Stimulated activated effector memory CD8-positive, alpha-beta T cell treated with anti-CD3 and anti-CD28 coated beads, Interleukin-12 subunit alpha, Interleukin-12 subunit beta, amount 100 ng/mL, for 72 hours (primary cell): ENCODE results near the gene APOL6.

Source experiments
- ATAC-seq: fragments of 150-1000 bp; cut with Tn5 transposase; 2 replicates; pipeline ENCODE4 v1.10.0; 2021
- DNase-seq, 2 donors: peaks; one replicate each; pipeline ENCODE4 v3.0.0; 2021 to 2022; ENCODE audit warnings: low spot score in 2 of 2
- H3K27ac Mint-ChIP-seq: one replicate; pipeline ENCODE4 v1.8.0; 2022; ENCODE audit warnings: mild to moderate bottlenecking, mixed read lengths
- H3K36me3 Mint-ChIP-seq: one replicate; pipeline ENCODE4 v1.8.0; 2022; ENCODE audit warnings: mild to moderate bottlenecking, mixed read lengths
- H3K4me1 Mint-ChIP-seq: one replicate; pipeline ENCODE4 v1.8.0; 2022; ENCODE audit warnings: mixed read lengths
- H3K4me3 Mint-ChIP-seq: one replicate; pipeline ENCODE4 v1.8.0; 2022; ENCODE audit warnings: mild to moderate bottlenecking, mixed read lengths
- H3K9me3 Mint-ChIP-seq: one replicate; pipeline ENCODE4 v1.8.0; 2022; ENCODE audit warnings: mixed read lengths

APOL6 gene

DNA sequence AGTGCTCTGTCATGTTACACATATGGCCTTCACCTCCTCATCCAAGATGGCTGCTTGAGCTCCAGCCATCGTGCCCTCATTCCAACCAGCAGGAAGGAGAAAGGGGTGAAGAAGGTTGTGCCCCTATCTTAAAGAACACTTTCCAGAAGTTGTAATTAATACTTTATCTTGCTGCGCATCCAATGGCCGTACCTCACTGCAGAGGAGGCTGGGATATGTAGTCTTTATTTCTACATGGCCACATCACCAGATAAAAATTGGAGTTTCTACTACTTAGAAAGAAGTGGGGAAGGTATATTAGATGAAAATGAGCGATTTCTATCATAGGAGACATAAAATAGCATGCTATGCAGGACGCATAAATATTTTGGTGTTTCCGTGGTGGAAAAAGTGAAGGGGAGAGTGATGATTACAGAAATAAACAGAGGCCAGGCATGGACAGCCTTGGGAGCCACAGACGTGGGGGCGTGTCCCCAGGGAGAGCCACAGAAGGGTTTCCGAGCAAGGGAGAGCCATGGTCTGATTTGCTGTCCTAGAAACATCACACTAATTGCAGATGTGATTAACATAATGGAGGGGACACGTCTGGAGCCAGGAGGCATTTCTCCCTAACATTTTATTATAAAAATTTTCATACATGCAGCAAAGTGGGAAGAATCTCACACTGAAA lies 22.3 kb upstream of the APOL6 start:
- H3K9me3 Mint-ChIP-seq: no peaks in the 10 kb centered on the region
- no peak for ATAC-seq
- H3K36me3 Mint-ChIP-seq: peaks cover 15% of the 10 kb centered on the region
- H3K27ac Mint-ChIP-seq: no peak overlapping the region
- DNase-seq: no peak
- peaks cover 36% of the 10 kb centered on the region for H3K4me1 Mint-ChIP-seq
- H3K4me3 Mint-ChIP-seq: no peak overlapping the region

DNA sequence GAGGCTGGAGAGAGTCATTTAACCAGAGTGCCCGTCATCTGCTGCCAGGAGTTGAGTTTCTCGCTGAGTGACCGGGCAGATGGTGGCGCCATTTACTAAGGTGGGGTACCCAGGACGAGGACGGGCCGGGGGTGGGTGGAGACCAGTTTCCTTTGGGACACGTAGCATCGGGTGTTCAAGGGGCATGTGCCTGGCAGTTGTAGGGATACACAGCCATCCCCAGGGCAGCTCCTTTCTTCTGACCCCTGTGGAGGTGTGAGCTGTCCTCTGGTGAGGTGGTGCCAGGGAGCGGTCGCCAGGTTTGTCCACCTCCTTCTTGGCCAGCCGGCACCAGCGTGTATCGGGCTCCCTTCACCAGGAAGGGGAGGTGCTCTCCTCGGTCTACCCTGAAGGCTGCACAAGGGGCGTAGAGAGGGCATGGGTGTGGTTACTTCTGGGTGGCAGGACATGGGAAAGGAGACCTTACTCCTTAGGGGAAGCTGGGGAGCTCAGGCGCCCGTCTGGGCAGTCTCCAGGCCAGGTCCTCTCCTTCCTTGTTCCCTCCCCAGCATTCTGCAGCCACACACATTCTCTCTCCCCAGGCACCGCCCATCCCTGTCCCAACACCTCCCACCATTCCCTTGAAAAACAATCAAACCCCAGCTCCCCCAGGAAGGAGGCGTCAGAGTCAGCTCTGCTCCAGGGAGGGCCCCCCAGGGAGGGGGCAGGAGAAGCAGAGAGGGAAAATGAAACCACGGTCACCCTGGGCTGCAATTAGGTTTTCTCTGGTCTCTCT lies 20.8 kb upstream of the APOL6 start:
- Mint-ChIP-seq H3K36me3 (peaks cover 15% of the 10 kb centered on the region), H3K4me1 (peaks cover 37% of the 10 kb centered on the region), H3K4me3 (peak overlapping the region; percentile 85), H3K9me3 (no peaks in the 10 kb centered on the region), H3K27ac (peak overlapping the region; percentile 66)
- ATAC-seq: peak; percentile 70
- DNase-seq: peak; percentile 46 to 74

DNA sequence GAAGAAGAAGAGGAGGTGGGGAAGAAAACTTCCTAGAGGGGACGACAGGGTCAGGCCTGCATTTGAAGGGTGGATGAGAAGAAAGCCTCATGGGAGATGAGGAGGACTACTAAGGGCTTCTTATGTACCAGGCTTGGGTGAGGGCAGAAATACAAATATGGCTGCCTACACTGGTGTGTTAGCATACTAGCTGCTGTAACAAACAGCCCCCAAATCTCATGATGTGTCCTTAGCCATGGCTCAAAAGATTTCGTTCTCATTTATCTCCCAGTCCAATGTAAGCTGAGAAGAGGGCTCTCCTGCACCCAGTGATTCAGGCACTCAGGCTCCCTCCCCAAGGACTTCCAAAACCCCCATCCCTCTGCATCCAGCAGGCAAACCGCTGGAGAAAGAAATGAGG lies 19.5 kb upstream of the APOL6 start:
- peaks cover 15% of the 10 kb centered on the region for H3K36me3 Mint-ChIP-seq
- no peak for ATAC-seq
- H3K4me1 Mint-ChIP-seq: peaks cover 38% of the 10 kb centered on the region
- H3K4me3 Mint-ChIP-seq: peak overlapping the region; percentile 85
- DNase-seq: no peak
- no peak overlapping the region for H3K27ac Mint-ChIP-seq
- H3K9me3 Mint-ChIP-seq: no peaks in the 10 kb centered on the region

DNA sequence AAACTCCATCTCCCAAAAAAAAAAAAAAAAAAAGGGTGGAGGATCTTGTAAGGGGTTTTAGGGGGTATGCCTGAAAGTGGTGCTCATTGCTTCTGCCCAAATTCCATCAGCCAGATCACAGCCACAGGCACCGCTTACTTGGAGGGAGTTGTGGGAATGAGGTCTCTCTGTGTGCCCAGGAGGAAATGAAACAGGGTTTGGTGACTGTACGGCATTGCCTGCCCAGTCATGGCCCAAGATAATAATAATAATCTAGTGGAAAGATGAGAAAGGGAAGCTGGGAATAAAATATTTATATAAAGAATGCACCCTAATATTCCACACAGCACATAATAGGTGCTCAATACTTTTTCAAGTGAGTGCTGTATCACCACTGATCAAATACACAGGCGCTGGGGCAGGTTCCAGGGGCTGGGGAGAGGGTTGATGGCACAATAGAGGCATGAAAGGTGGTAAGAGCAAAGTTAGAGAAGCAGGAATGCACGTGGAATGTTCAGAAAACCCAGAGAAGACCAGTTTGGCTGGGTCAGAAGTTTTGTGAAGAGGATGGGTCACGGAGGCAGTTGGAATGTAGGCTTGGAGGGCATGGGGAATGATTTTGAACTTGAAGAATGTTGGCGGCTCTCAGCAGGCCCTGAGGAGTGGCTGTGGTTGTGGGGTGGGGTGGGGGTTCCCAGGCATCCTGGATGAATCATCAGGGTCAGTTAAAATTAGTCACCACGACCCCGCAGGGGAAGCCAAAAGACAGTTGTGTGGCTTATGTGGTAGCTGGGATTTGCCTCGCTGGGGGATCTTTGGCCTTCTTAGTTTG lies 18.6 kb upstream of the APOL6 start:
- Mint-ChIP-seq H3K4me3 (peak overlapping the region; percentile 44), H3K4me1 (peaks cover 44% of the 10 kb centered on the region), H3K27ac (peak overlapping the region; percentile 87), H3K9me3 (no peaks in the 10 kb centered on the region), H3K36me3 (peaks cover 15% of the 10 kb centered on the region)
- peak; percentile 56 to 91 for DNase-seq
- ATAC-seq: peak; percentile 79

DNA sequence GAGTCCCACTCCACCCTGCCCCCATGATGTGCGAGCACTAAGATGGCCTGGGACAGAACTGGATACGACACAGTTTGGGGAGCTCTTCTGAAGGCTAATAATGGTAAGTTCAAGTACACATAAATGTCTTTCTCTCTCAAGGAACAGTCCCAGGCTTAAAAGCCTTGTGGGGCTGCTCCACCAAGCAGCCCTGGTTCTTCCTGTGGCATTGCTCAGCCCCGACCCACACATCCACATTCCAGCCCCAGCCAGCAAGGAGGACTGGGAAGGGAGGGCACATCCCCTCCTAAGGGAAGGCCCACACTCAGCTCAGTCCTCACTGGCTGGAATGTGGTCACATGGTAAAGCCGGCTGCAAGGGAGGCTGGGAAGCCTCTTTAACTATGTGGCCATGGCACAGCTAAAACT lies 17.9 kb upstream of the APOL6 start:
- Mint-ChIP-seq H3K4me1 (peaks cover 50% of the 10 kb centered on the region), H3K27ac (peak overlapping the region; percentile 87), H3K36me3 (peaks cover 15% of the 10 kb centered on the region), H3K4me3 (peak overlapping the region; percentile 44), H3K9me3 (no peaks in the 10 kb centered on the region)
- no peak for DNase-seq
- no peak for ATAC-seq

DNA sequence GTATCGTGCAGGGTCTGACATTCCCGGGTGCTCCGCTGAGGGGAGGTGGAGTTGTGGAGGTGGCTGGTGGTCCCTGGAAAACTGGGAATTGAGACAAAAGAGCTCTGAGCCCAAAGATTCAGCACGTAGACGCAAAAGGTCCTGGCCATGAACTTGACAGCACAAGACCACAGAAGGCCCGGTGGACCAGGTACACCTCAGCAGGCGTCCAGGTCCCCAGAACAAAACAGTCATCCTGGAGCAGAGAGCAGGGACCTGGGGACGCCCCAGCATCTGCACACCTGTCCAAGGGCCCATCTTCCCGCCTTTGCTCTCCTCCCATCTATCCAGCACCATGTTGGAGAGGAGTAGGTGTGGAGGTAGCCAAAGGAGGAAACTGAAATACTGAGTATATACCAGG lies 17.4 kb upstream of the APOL6 start:
- Mint-ChIP-seq H3K36me3 (peaks cover 15% of the 10 kb centered on the region), H3K4me3 (no peak overlapping the region), H3K9me3 (no peaks in the 10 kb centered on the region), H3K4me1 (peaks cover 53% of the 10 kb centered on the region), H3K27ac (peak overlapping the region; percentile 87)
- DNase-seq: no peak
- no peak for ATAC-seq

DNA sequence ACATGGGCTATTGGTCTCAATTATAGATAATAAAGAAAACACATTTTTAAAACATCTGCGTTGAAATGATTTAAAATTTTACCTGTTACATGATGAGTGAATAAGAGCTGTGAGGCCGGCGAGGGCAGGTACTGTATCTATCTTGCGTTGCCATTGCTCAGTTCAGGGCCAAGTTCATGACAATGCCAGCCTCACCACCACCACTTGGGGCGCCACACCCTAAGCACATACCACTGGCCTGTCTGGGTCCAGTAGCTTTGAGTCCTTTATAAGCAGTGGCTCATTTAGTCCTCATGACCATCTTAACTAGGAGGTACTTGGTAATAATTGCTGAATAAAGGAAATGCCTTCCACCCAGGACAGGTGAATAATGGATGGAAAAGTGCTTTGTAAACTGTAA lies 16.6 kb upstream of the APOL6 start:
- peak; percentile 40 for ATAC-seq
- no peak for DNase-seq
- Mint-ChIP-seq H3K9me3 (no peaks in the 10 kb centered on the region), H3K4me3 (no peak overlapping the region), H3K4me1 (peaks cover 53% of the 10 kb centered on the region), H3K27ac (no peak overlapping the region), H3K36me3 (peaks cover 15% of the 10 kb centered on the region)

DNA sequence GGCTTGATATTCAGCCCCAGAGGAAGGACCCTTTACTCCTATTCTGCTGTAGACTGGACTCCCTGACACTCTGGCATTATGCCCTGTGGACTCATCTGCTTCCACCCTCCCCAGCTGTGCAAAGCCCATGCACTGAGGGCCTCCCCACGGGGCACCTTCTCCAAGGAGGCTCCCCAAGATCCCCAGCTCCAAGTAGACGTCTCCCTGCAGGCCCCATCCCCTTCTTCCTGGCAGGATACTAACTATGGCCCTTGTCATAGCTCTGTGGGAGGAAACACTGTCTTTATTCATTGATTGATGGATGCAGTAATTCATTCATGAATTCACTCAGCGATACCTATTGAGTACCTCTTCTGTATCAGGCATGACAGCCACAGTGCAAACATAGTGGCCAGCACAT lies 15.3 kb upstream of the APOL6 start:
- ATAC-seq (no peak), DNase-seq (no peak)
- H3K9me3 Mint-ChIP-seq: no peaks in the 10 kb centered on the region
- peaks cover 42% of the 10 kb centered on the region for H3K4me1 Mint-ChIP-seq
- peaks cover 15% of the 10 kb centered on the region for H3K36me3 Mint-ChIP-seq
- H3K4me3 Mint-ChIP-seq: no peak overlapping the region
- H3K27ac Mint-ChIP-seq: no peak overlapping the region

DNA sequence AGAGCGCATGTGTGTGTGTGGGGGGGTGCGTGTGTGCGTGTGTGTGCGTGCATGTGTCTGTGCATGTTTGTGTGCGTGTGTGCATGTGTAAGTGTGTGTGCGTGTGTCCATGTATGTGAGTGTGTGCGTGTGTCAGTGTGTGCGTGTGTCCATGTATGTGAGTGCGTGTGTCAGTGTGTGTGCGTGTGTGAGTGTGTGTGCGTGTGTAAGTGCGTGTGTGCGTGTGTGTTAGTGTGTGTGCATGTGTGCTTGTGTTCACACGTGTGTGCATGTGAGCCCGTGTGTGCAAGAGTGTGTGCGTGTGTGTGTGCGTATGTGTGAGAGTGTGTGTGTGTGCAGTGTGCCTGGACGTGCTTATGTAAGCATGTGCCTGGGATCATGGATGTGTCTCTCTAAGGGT lies 14.7 kb upstream of the APOL6 start:
- no peak overlapping the region for H3K4me3 Mint-ChIP-seq
- peaks cover 41% of the 10 kb centered on the region for H3K4me1 Mint-ChIP-seq
- H3K27ac Mint-ChIP-seq: no peak overlapping the region
- DNase-seq (no peak), ATAC-seq (no peak)
- H3K9me3 Mint-ChIP-seq: no peaks in the 10 kb centered on the region
- H3K36me3 Mint-ChIP-seq: peaks cover 15% of the 10 kb centered on the region

DNA sequence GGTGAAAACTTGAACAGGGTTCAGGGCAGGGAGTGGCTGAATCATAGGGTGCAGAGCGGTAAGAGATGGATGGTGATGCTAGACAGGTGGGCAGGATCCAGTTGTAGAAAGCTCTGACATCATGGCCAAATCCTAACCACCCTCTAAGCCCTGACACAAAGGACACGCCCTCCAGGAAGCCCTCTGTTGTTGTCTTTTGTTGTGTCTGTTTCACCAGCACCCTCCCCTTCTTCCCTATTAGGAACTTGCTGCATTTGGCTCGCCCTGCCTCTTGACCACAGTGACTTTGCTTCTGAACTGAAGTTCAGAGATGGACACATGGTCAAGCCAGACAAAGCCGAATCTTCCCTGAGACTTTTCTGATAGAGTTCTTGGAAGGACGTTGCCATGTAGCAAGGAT lies 14.2 kb upstream of the APOL6 start:
- Mint-ChIP-seq H3K9me3 (no peaks in the 10 kb centered on the region), H3K4me1 (peaks cover 41% of the 10 kb centered on the region), H3K36me3 (peaks cover 13% of the 10 kb centered on the region), H3K4me3 (no peak overlapping the region), H3K27ac (no peak overlapping the region)
- ATAC-seq: no peak
- DNase-seq: no peak

DNA sequence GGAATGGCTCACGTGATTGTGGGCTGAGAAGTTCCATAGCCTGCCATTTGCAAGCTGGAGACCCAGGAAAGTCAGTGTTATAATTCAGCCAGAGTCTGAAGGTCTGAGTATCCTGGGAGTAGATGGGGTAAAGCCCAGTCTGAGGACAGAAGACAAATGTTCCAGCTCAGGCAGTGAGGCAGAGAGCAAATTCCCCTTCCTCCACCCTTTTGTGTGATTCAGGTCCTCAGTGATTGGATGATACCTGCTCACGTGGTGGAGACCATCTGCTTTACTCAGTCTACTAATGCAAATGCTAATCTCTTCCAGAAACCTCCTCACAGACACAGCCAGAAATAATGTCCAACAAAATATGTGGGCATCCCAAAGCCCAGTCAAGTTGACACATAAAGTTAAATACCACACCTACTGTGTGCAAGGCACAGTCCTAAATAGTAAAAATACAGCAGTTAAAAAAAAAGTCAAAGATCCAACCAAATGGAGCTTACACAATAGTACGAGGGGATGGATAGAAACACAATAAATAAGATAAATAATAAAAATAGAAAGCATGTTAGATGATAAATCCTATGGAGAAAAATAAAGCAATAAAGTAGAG lies 13.2 kb upstream of the APOL6 start:
- ATAC-seq: peak; percentile 57
- Mint-ChIP-seq H3K4me1 (peaks cover 32% of the 10 kb centered on the region), H3K4me3 (no peak overlapping the region), H3K9me3 (no peaks in the 10 kb centered on the region), H3K36me3 (peaks cover 3% of the 10 kb centered on the region), H3K27ac (no peak overlapping the region)
- no peak for DNase-seq

DNA sequence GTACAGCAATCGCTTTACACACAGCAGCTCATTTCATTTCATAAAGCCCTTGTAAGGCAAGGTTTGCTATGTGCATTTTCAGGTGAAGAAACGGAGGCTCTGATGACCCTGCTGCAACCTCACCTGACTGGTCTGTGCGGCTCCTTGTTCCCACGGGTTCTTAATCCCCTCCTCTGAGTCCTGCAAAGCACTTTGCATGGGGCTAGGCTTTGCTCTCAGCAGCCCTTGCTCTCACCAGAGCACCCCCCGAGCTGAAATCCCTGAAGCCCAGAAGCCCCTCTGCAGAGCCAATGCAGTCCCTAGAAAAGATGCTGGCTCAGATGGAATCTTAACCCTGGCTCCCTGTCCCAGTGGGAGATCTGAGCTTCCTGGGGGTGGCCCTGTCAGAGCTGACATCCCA lies 11.0 kb upstream of the APOL6 start:
- Mint-ChIP-seq H3K4me3 (no peak overlapping the region), H3K9me3 (no peaks in the 10 kb centered on the region), H3K4me1 (peaks cover 23% of the 10 kb centered on the region), H3K27ac (no peak overlapping the region), H3K36me3 (no peaks in the 10 kb centered on the region)
- ATAC-seq (no peak), DNase-seq (no peak)

DNA sequence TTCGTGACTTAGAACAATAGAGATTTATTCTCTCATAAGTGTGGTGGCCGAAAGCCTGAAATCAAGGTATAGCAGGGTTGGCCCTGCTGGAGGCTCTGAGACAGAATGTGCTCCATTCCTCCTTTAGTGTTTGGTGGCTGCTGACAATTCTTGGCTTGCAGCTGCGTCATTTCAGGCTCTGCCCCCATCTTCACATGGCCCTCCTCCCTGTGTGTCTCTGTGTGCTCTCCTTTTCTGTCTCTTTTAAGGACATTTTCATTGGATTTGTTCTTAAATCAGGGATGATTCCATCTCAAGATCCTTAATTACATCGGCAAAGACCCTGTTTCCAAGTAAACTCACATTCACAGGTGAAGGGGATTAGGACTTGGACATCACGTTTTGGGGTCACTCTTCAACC lies 10.2 kb upstream of the APOL6 start:
- no peak for DNase-seq
- Mint-ChIP-seq H3K36me3 (no peaks in the 10 kb centered on the region), H3K4me1 (peaks cover 22% of the 10 kb centered on the region), H3K4me3 (no peak overlapping the region), H3K9me3 (no peaks in the 10 kb centered on the region), H3K27ac (no peak overlapping the region)
- ATAC-seq: no peak

DNA sequence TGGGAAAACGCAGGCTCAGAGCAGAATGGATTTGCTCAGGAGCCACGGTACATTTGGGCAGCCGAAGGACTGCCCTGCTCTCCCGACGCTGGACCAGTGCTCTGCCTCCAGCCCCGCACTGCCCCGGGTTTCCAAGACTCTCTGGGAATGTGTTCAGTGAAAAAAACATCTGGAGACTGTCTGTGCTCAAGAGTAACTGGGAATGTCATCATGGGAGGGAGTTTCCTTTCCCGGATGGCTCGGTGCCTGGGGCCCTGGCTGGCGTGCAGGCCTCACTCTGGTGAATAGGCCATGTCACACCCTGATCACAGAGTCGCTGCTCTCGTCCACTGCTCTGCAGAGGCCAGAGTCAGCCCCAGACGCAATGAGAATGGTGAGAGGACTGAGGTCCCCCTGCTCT lies 9.8 kb upstream of the APOL6 start:
- no peak overlapping the region for H3K4me3 Mint-ChIP-seq
- H3K36me3 Mint-ChIP-seq: no peaks in the 10 kb centered on the region
- H3K9me3 Mint-ChIP-seq: no peaks in the 10 kb centered on the region
- H3K27ac Mint-ChIP-seq: peak overlapping the region; percentile 10
- ATAC-seq: no peak
- H3K4me1 Mint-ChIP-seq: peaks cover 18% of the 10 kb centered on the region
- no peak for DNase-seq

DNA sequence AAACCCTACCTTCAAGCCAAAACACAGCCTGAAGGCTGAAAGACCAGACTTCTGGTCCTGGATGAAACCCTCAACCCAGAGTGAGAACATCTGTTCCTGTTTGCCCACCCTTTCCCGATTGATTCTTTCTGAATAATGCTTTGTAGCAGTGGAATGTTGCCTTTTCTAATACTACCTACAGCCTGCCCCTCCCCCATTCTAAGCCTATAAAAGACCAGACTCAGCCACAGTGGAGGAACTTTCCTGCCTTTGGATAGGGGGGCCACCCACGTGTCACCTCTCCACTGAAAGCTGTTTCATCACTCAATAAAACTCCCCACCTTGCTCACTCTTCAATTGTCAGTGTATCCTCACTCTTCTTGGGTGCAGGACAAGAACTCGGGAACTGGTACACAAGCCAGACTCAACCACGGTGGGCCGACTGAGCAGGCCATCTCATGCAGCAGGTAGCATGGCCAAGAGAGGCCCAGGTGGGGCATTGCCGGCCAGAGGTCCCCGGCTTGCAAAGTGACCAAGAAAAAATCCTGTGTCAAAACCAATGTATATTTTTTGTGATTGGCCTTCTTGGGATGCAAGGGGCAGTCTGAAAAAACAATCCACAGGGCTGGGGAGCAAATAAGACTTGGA lies 6.6 kb upstream of the APOL6 start:
- H3K4me1 Mint-ChIP-seq: no peaks in the 10 kb centered on the region
- ATAC-seq: no peak

More for the DNA sequence above, 6.6 kb upstream of the APOL6 start:
- no peaks in the 10 kb centered on the region for H3K9me3 Mint-ChIP-seq
- no peaks in the 10 kb centered on the region for H3K36me3 Mint-ChIP-seq
- no peak overlapping the region for H3K4me3 Mint-ChIP-seq
- no peak overlapping the region for H3K27ac Mint-ChIP-seq
- no peak for DNase-seq
